DMS 273 (cell line): ENCODE results near the gene SYNE3.

ENCODE experiments used
- DNase-seq: peaks from one replicate; lab custom pipeline; 2025; ENCODE audit not compliant: unreplicated experiment; lab: John Stamatoyannopoulos, UW

Gene SYNE3, protein sequence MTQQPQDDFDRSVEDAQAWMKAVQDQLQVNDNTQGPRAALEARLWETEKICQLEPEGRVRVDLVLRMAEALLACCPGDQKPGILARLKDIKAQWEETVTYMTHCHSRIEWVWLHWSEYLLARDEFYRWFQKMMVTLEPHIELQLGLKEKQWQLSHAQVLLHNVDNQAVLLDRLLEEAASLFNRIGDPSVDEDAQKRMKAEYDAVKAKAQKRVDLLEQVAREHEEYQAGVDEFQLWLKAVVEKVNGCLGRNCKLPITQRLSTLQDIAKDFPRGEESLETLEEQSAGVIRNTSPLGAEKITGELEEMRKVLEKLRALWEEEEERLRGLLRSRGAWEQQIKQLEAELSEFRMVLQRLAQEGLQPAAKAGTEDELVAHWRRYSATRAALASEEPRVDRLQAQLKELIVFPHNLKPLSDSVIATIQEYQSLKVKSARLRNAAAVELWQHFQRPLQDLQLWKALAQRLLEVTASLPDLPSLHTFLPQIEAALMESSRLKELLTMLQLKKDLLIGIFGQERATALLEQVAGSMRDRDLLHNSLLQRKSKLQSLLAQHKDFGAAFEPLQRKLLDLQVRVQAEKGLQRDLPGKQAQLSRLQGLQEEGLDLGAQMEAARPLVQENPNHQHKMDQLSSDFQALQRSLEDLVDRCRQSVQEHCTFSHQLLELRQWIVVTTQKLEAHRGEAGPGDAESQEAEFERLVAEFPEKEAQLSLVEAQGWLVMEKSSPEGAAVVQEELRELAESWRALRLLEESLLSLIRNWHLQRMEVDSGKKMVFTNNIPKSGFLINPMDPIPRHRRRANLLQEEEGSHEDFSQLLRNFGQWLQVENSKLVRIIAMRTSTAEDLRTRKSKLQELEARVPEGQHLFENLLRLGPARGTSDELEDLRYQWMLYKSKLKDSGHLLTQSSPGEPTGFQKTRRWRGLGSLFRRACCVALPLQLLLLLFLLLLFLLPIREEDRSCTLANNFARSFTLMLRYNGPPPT

DNA sequence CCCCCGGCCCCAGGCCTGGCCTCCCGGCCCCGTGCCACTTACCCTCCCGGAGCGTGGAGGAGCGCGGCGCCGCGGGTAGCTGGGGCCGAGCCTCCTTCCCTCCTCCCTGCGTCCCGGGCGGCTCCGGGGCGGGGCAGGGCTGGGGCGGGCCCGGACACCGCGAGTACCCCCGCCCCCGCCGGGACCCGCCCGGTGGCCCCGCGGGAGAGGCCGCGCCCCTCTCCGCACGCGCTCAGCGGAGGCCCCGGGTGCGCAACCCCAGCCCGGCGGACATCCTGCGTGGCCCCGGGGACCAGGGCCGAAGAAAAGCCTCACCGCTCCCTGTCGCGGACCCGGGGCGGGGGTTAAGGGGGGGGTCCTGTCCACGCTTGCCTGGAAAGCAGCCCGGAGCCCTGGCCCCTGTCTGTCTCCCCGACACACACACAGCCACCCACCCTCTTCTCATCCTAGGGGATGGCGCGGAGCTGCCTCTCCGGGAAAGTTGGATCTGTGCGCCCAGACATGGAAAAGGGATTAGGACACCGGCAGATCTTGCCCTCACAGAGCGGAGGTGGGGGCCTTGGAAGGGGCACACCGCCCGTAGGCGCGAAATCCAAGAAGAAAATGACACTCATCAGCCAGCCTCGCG is at the start of gene SYNE3:
TSS of gene SYNE3 (minus strand) at position 97 of the 628 bp plus-strand sequence. CDS start 40,829 bp downstream, outside the sequence.
- DNase-seq, result peak; percentile 64

DNA sequence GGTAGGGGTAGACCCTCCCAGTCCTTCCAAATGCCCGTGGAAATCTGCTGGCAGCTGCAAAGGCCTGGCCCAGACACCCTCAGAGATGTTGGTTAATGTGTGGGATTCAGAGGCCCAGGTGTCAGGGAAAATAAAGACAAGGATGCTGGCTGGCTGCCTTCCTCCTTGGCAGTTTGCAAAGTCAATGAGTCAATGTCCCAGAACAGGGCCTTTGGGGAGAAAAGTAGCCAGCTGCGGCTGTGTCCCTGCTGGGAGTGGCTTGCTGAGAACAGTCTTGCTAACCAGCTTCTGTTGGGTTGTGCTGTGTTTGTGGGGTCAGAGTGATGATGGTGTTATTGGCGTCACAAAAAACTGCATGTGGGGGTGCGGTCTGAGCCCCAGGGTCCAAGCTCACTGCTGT is 47.6 kb upstream of the SYNE3 start:
- DNase-seq, result peak; percentile 38

DNA sequence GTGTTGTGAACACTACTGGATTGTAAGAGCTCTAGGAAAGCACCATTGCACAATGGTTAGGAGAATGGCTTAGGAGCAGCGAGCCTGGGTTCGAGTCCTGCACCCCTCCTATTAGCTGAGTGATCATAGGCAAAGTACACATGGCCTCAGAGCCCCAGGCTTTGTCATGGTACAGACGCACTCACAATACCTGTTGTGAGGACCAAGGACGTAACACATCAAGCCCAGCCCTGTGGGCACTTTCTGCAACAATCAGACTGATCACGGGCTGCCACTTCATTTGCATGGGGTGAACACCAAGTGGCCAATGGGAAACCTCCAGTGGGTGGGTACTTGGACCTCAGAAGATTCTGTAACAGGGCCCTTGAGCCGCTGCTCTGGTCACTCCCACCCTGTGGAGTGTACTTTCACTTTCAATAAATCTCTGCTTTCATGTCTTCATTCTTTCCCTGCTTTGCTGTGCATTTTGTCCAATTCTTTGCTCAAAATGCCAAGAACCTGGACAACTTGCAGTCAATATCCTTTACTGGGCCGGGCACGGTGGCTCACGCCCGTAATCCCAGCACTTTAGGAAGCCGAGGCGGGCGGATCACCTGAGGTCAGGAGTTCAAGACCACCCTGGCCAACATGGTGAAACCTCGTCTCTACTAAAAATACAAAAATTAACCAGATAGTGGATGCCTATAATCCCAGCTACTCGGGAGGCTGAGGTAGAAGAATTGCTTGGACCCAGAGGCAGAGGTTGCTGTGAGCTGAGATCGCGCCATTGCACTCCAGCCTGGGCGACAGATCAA is 46.6 kb upstream of the SYNE3 start:
- no peak for DNase-seq

DNA sequence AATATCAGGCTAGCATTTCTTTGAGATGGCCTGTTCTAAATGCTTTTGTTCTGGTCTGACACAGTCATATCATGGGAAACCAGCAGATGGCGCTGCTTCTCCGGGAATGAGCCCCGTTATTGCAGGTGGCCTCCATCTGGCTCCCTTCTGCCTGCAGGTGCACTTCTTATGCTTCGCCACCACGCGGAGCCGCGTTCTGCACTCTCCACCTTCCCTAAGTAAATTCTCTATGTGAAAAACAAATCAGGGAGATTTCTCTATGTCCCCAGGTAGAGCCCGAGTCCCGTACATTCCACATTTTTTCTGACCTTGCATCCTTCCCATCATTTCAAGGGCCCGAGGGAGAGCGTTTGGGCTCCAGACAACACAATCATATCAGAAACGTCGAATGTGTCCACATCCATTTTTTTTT is 44.6 kb upstream of the SYNE3 start:
- peak; percentile 95 for DNase-seq

DNA sequence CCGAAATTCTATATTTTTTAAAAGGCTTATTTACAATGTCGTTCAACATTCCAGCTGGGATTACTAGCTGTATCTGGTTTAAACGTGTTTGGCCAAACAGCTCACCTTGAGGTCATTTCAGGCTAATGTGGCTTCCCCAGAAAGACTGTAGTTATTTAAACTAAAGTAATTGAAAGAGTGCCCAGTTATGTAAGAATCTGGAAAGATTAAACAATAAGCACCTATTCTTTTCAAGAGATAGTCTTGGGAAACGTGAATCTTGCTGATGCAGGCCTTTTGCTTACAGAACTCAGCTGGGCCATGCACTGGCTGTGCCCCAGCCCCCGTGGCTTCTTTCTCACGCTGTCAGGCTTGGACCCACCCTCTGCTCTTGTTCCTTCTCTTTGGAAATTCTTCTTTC is 42.8 kb upstream of the SYNE3 start:
- no peak for DNase-seq

DNA sequence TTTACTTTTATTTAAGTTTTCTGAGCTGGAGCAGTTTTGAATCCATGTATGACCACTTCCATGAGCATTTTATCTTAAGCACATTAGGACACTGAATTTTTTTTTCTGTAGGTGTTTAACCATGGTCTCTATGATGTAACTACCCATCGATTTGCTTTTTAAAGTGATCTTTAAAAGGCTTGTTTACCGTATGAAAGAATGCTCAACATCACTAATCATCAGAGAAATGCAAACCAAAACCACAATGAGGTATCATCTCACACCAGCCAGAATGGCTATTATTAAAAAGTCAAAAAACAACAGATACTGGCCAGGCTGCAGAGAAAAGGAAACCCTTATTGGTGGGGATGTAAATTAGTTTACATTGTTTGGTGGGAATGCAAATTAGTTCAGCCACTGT is 41.4 kb upstream of the SYNE3 start:
- DNase-seq, result no peak

DNA sequence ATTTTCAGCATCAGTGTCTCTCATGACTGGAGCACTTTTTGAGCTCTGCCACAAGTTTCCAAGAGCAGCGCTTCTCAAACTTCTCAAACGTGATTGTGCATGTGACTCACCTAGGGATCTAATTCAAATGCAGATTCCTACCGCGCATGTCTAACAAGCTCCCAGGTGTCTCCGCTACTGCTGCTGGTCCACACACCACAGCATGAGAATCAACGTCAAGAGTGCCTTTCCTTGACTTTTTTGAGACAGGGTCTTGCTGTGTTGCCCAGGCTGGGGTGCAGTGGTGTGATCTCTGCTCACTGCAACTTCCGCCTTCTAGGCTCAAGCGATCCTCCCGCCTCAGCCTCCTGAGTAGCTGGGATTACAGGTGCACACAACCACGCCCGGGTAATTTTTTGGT is 40.8 kb upstream of the SYNE3 start:
- DNase-seq, result no peak

DNA sequence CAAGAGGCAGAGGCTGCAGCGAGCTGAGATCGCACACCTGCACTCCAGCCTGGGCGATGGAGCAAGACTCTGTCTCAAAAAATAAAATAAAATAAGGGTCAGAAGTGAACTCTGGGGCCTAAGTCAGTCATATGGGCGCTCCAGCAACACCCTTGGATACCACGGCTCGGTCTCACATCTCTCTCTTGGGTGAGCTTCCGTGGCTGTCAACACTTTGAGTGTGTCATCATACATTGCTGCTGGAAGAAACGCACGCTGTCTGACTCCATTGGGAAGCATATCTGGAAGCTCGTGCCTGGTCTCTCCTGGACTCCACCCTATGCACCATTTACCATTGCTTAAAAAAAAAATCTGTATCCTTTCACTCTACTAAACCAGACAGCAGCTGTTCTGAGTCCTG is 38.6 kb upstream of the SYNE3 start:
- no peak for DNase-seq

DNA sequence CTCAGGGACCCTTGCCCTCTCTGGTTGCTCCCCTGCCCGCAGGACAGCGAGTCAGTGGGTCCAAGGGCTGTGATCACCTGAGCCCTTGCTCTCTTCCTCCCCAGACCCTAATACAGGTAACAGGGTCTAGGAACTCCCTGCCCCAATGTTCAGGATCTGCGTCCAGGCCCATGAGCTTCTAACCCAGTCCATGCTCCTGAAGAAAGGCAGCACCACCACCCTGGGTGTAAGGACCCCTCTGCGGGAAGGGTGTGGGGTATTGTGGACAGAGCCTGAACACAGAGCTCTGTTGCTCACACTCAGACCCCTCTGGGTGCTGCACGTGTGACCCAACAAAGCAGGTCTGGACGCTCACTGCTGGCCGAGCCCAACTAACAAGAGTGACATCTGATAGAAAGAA is 36.7 kb upstream of the SYNE3 start:
- no peak for DNase-seq

DNA sequence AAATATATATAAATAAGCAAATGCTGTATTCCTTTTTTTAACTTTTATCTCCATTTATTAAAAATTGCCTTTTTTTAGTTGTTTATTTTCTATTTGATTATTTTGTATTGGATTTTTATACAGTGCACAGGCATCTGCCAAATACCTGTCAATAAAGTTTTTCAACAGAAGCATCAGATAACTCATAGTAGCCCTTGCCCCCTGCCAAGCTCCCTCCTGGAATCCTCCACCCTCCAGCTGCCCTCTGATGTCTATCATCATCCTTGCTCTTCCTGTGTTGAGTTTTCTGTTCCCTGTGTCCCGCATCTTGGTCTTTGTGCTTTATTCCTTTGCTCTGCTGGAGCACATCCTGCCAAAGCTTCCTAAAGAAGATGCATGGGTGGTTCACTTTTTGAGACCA is 35.0 kb upstream of the SYNE3 start:
- no peak for DNase-seq

DNA sequence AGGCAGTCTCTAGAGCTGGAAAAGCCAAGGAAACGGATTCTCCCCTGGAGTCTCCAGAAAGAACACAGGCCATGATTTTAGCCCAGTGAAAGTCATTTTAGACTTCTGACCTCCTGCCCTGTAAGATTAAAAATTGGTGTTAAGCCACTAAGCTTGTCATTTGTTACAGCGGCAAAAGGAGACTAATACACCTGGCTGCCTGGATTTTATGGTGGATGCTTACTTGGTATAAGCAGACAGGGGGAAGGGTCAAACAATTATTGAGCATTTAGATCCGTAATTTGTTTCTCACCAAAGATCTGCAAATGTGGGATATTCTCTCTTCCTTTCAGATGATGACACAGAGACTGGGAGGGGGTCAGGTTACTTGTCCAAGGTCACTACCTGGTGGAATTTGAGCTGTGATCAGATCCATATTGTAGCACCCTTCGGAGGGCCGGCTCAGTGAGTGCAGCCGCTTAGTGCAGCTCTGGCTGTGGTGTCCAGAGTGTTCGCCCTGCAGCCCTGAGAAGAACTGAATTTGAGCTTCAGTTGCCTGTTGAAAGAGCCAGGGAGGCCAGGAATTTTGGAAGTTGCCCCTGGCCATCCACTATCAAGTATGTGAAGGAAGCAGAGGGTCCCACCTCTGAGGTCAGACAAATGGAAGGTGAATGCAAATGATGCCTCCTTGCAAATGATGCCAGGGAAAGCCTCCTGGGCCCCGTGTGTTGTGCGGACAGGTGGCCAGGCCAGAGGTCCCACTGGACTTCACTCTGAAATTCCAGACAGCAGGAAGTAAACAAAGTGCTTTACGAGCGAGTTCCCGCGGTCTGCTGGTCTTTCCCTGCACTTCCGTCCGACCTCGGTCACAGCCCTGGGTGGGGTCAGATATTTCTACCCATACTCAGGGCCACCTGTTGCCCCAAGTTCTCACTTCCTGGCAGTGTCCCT is 33.5 kb upstream of the SYNE3 start:
- no peak for DNase-seq

DNA sequence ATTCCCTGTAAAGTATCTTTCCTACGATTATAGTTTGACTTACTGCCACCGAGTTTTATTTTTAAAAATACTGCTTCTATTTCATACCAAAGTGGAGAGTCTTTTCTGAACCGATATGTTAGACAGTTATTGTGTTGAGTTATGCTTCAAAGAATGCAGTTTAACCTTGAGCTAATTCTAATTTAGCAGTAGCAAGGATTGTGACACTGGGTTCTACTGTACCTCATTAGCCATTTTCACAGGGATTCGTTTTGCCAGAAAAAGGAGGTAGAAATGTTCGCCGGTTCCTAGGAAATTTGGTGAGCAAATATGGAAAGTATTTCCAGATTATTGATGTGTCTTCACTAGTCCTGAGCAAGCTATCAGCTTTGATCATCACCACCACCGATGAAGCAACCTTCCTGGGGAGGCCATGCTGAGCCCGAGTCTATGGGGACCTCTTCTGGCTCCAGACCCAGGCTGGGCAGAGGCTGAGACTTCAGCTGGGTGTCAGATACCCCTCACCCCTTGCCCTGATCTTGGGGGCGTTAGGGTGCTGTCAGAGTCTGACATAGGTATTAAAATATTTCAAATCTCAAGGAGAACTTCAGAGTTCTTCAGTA is 32.0 kb upstream of the SYNE3 start:
- DNase-seq, result no peak

DNA sequence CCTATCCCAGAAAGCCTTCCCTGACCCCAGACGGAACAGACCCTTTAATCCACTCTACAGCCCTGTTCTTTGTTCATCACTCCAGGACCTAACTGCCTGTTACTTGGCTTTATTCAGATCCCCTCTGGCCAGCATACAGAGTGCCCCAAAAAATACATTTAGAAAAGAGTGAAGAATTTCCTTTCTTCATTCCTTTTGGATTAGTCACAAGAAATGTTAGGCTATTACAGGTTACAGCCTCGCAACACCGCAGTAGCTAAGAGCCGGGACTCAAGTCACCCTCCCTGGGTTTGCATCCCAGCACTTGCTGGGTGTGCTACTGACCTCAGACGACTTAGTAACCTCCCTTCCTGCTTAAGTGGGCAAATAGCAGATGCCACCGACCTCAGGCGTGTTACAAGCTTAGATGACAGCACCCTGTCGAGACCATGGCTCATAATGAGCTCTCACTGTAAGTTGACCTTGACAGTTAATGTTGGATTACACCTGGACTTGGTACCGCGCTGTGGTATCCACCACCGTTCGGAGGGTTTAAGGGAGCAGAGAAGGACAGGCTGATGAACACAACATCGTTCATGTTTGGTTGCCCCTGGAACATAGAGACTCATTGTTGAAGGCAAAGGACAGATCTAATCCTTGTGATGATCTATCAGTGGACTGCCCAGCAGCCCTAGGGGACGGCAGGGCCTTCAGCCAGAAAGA is 31.3 kb upstream of the SYNE3 start:
- DNase-seq, result no peak

DNA sequence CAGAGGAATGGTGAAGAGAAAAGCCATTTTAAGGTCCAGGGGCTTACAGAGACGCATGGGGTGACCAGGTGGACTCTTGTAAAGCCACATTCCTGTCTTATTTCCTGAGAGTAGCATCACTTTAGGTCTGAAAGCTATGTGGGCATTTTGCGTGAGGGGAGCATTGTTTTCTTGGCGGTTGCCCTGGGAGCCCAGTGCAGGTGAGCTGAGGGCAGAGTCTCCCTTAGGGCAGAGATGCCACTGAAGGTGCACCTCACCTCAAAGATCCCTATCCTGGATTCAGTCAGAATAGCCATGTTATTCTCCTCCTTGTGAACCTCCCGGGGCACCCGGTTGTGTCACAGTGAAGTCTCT is 30.8 kb upstream of the SYNE3 start:
- DNase-seq, result no peak

DNA sequence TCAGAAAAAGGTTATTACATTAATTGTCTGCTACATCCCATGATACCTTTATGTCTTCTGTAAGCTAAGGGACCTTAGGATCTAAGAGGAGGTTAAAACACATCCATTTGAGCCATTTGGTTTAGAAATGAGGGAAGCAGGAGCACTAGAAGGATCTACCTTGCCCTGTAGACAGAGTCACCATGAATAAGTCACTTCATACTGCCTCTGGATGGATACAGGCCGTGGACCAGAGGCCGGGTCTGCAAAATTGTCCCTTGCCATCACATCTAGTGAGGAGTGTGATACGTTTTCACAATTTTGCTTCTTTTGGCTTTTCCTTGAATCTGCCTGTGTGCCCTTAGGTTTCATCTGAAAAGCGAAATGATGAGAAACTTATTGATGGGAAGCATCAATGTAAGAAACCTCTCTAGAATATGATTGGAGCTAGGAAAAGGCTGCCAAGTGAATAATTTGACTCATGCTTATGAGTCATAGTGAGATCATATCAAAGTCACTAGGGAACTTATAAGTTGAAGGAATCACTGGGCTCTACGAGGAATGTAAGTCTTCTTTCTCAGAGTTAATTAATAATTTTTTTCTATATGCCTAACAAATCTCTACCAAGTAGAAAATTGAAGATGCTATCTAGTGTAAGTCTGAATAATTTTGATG is 29.2 kb upstream of the SYNE3 start:
- DNase-seq, result peak; percentile 17

DNA sequence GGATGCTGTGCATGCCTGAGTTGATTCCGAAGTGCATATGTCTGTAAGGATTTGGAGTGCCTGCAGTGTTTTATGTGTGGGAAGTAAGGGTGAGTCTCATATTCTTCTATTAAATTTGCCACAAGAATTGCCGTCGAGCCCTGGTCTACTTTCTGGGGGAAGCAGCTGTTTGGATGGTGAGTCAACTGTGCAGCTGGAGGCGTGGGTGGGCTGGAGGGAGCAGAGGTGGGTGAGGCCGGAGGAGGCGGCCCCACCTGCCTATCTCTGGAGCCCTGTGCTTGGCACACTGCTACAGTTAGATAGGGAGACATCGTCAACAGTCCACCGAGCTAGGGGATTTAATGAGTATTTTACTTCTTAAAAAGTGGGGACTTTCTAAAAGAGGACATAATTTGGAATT is 28.1 kb upstream of the SYNE3 start:
- peak; percentile 22 for DNase-seq

DNA sequence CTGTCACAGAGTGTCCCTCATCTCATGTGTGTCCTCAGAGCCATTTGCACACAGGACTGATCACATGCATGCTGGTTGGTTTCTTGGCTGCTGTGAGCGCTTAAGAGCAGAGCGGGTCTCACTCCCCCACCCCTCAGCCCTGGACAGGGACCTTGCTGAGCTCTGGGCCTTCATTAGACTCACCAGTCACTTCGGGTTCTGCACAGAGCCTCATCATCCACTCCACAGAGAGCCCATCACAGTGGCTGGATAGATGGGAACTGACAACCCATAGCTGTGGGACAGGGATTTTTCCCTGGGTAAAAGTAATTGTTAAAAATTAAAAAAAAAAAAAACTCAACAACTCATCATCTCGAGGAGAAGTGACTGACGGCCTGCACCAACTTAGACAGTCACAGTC is 26.6 kb upstream of the SYNE3 start:
- no peak for DNase-seq
